EH (cell line): ENCODE results near the gene ASB16.
"Not testable (repeated sequence)": the region's sequence is repeated elsewhere in the genome, so short reads cannot be mapped to it uniquely, and the experiment has no call there.

Experiments used
- DNase-seq: peaks from one replicate; pipeline ENCODE4 v3.0.0-alpha.2; 2015; ENCODE audit warnings: low read depth

Gene ASB16

DNA sequence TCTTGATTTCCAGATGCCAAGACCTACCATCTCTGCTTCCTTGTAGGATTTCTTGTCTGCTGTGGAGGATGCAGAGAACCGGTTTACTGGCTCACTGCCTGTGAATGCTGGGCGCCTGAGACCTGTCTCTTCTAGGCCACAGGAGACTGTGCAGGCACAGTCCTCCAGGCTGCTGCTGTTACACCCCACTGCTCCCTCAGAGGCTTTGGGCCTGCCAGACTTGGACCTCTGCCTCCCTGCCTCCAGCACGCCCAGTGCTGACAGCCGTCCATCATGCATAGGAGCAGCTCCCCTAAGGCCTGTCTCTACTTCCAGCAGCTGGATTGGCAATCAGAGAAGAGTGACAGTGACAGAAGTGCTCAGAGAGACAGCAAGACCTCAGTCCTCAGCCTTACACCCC lies 22.7 kb upstream of the ASB16 start:
- no peak for DNase-seq

DNA sequence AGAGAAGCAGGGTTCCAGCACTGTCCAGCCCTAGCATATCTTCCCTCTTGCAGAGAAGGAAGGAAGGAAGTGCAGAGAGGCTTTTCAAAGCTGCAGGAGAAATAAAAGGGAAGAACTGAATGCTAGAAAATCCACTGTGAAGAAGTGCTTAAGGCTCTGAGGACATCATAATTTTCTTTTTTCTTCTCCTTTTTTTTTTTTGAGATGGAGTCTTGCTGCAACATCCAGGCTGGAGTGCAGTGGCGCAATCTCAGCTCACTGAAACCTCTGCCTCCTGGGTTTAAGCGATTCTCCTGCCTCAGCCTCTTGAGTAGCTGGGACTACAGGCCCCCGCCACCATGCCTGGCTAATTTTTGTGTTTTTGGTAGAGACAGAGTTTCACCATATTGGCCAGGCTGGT lies 21.4 kb upstream of the ASB16 start:
- not testable (repeated sequence) for DNase-seq

DNA sequence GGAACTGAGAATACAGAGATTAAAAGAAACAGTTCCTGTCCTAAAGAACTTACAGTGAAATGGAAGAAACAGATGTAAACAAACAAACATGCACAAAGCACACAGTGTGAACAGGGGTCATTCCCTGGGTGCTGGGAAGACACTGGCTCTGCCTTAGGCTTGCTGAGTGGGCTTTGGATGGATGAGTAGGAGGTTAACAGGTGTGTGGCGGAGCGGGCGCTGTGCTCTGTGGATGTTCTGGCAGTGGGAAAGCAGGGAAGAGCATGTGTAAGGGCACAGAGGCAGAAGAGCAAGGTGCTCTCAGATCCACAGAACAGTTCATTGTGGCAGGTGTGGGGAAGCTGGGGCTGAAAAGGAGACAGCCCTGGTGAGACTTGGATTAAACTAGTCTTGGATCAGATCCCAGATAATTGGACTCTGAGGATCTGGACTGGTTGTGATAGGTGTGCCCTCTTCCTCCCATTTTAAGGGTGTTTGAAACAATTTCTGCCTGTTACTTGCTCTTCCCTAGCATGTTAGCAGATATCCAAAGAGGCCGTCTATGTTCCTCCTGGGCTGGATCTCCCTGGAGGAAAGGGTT lies 20.7 kb upstream of the ASB16 start:
- DNase-seq = no peak

DNA sequence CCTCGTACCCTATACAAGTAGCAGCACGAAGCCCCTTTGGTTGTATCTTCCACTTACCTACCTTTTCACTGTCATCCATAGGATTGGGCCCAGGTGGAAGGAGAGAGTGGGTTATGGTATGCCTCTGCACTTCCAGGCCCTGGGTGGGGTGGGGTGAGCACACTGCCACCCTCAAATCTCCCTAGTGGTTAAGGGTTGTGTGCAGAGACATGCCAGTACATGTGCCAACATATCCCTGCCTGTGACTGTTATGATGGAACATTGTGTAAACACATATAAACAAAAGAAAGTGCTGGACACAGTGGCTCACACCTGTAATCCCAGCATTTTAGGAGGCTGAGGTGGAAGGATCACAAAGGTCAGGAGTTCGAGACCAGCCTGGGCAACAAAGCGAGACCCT lies 17.6 kb upstream of the ASB16 start:
- DNase-seq = no peak

DNA sequence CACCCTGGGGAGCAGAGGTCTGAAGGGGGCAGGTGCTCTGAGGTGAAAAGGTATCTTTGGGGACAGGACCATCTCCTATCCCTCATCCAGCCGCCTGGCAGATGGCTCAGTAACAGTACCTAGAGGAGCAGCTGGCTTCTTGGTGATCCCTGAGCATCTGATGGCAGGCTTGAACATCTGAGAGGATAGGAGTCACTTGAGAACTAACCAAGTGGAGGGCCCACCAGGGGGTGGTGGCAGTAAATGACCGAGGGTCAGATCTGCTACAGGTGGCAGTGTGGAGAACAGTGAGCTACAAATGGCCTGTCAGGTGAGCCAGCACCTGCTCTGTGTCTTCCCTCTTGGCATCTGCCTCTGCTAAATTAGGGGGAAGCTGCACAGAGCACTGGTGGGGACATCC lies 15.0 kb upstream of the ASB16 start:
- DNase-seq = no peak

DNA sequence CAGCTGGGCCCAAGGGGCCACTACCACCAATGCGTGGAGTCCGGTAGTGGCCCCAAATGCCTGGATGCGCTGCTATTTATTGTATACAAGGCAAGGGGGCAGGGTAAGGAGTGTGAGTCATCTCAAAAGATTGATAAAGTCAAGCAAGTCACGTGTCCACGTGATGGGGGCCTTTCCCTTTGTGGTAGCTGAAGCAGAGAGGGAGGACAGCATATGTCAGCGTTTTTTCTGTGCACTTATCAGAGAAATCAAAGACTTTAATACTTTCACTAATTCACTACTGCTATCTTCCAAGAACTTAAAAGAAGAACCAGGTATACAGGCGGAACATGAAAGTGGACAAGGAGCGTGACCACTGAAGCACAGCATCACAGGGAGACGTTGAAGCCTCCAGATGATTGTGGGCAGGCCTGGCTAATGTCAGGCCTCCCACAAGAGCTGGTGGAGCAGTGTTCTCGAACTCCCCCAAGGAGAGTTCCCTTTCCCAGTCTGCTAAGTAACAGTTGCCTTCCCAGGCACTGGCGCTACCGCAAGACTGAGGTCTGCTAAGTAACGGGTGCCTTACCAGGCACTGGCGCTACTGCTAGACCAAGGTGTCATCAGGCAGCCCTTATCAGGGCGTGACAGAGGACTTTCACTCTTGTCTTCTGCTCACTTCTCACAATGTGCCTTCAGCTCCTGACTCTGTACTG lies 10.8 kb upstream of the ASB16 start:
- peak; percentile 22 for DNase-seq

DNA sequence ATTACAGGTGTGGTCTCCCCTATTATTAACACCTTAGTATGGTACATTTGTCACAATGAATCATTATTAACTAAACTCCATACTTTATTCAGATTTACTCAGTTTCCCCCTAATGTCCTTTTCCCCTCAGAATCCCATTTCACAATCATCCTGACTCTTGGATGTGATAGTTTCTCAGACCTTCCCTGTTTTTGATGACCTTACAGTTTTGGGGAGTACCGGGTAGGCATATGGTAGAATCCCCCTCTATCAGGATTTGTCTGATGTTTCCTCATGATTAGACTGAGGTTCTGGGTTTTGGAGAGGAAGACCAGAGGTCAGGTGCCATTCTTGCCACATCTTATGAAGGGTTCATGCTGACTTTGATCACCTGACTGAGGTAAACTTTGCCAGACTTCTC lies 6.0 kb upstream of the ASB16 start:
- no peak for DNase-seq

DNA sequence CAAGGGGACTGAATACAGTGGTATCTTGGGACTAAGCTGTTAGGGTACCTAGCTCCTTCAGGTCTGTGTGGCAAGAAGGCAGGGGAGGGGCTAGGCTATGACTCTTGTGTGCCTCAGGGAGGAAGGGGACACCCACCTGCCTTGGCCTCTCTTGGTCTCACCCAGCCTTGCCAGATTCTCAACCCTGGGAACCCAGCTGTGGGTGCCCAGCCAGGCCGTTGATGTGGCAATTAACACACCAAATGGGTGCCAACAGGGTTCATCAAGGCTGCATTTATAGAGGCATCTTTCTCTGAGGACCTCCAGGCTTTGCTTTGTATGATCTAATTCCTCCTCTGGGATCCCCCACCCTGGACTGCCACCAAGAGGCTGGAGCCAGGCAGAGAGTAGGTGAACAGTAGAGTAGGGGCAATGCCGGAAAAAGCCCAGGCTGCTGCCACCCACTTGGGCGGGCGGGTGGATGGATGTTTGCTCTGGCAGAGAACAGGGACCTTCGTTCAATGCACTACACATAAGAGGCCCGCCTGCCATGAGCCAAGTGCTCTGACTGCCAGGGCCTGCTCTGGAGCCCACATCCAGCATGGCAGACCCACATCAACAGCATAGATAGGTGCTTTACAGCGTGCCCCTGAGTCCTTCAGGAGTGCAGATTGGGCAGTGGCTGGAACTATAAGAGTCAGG lies 3.2 kb upstream of the ASB16 start:
- DNase-seq = no peak

DNA sequence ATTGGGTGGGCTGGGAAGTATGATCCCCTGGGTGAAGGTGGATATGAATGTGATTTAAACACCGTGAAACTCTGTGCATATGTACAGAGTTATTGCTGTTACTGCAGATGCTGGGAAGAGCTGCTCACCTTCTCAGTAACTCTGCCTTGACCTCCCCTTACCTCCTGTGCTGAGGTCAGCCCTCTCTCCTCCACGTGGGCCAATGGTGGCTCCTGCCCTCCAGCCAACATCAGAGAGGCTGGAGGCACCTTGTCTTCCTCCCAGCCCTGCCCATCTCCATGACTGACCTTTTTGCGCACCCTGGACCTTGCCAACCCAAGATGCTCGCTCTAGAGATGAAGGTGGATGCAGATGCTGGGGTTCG lies 387 bp upstream of the ASB16 start:
- DNase-seq = no peak

DNA sequence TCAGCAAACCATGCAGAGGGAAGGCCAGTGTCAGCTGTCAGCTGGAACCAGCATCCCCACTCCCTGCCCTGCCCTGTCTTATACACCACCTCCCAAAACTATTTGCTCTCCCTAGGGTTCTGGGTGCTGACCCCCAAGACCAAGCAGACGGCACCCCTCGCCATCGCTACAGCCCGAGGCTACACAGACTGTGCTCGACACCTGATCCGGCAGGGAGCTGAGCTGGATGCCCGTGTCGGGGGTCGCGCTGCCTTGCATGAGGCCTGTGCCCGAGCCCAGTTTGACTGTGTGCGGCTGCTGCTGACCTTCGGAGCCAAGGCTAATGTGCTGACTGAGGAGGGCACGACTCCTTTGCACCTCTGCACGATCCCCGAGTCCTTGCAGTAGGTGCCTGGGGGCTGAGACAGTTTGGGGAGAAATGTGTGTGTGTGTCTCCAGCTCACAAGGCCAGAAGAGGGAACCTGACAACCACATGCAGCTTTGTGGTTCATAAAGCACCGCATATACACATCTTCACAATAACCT lies 1.5 kb downstream of the ASB16 start:
- no peak for DNase-seq

DNA sequence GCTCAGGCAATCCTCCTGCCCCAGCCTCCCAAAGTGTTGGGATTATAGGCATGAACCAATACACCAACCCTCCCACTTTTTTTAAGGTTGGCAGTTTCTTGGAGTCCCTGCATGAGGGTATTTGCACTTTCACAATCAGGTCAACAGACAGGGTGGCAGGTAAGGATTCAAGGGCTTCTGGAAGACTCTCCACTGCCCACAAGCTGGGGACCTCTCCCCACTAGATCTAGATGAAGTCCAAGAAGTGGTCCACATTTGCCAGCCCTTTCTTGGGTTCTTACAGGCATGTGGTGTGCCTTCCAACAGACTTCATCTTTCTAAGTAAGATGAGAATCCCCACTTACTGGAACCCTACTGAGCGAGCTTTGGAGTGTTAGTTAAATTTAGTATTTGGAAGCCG lies 3.9 kb downstream of the ASB16 start:
- no peak for DNase-seq

DNA sequence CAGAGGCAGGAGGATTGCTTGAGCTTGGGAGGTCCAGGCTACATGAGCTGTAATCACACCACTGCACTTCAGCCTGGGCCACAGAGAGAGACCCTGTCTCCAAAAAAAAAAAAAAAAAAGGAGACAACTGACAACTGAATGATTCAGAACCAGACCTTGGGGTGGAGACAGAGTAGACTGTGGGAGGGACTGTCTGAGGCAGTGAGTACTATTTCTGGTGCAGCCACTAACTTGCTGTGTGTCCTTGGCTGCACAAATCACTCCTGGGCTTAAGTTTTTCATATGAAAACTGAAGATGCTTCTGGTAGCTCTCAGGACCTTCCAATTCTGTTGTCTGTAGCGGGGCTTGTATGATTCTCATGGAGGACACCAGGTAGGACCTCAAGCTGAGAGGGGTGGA lies 5.8 kb downstream of the ASB16 start:
- no peak for DNase-seq

DNA sequence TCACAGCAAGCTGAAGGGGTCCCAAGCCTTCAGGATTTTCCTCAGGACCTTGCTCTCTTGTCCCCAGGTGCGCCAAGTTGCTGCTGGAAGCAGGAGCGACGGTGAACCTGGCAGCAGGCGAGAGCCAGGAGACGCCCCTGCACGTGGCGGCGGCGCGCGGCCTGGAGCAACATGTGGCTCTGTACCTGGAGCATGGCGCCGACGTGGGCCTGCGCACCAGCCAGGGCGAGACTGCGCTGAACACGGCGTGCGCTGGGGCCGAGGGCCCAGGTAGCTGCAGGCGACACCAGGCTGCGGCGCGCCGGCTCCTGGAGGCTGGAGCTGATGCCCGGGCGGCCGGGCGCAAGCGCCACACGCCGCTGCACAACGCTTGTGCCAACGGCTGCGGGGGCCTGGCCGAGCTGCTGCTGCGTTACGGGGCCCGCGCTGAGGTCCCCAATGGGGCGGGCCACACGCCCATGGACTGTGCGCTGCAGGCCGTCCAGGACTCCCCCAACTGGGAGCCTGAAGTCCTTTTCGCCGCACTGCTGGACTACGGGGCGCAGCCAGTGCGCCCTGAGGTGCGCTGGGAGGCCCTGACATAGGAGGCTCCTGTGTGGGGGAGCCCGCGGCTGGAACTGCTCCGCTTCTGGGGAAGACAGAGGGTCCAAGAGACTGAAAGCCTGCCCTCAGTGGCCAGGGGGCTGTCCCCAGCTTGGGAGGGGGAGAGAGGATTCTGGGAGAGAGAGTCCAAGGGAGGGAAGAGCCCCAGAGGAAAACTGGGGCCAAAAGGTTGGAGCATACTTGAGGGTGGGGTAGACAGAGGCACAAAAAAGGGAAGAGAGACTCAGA lies 6.4 kb downstream of the ASB16 start:
- no peak for DNase-seq

DNA sequence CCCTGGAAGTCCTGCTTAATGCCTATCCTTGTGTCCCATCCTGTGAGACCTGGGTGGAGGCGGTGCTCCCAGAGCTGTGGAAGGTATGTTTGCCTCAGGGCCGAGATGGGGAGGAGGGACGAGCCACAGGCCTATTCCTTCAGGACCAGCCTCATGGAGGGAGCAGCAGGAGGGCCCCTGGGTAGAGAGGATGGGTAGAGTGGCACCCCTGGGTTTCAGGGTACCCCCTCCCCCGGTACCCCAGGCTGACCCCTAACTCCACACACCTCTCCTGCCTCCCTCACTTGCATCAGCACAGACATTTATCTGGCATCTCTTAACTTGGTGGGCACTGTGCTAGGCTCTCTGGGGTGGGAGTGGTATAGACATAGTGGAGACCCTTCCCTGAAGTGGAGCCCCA lies 7.1 kb downstream of the ASB16 start:
- no peak for DNase-seq

DNA sequence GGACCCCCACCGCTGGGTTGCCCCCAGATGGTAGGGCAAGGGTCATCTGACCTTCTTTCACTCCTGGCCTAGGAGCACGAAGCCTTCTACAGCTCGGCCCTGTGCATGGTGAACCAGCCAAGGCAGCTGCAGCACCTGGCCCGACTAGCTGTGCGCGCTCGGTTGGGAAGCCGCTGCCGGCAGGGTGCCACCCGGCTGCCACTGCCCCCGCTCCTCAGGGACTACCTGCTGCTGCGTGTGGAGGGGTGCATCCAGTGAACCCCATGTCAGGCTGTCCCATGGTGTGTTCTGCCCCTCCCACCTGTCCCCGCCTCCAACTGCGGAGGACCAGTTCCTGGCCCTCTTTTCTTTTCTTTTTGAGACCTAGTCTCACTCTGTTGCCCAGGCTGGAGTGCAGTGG lies 7.6 kb downstream of the ASB16 start:
- DNase-seq = no peak

DNA sequence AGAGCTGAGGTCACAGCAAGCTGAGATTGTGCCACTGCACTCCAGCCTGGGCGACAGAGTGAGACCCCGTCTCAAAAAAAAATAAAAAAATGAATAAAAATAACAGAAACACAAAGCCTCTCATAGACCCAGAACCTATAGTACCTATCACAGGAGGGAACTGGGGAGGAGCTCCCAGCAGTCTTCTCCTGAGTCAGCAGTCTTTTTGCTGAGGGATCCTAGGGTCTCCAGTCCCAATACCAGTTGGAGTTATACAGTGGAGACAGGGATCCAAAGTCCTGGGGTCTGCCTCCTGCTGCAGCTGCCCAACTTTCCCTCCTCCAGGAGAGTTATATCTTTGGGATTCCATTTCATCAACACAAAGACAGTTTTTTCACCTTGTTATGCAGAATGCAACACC lies 12.5 kb downstream of the ASB16 start:
- no peak for DNase-seq

DNA sequence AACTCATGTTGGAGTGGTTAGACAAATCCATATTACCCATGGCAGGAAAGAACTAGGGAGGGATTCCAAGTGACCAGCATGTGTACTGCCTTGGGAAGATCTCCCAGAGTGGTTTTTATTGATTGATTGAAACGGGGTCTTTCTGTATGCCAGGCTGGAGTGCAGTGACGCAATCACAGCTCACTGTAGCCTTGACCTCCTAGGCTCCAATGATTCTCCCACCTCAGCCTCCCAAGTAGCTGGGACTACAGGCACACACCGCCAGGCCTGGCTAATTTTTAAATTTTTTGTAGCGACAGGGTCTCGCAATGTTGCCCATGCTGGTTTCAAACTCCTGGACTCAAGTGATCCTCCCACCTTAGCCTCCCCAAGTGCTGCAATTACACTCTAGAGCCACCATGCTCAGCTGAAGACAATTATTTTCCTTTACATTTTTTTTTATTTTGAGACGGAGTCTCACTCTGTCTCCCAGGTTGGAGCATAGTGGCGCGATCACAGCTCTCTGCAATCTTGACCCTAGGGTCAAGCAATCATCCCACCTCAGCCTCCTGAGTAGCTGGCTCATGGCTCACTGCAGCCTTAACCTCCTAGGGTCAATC lies 13.8 kb downstream of the ASB16 start:
- no peak for DNase-seq

DNA sequence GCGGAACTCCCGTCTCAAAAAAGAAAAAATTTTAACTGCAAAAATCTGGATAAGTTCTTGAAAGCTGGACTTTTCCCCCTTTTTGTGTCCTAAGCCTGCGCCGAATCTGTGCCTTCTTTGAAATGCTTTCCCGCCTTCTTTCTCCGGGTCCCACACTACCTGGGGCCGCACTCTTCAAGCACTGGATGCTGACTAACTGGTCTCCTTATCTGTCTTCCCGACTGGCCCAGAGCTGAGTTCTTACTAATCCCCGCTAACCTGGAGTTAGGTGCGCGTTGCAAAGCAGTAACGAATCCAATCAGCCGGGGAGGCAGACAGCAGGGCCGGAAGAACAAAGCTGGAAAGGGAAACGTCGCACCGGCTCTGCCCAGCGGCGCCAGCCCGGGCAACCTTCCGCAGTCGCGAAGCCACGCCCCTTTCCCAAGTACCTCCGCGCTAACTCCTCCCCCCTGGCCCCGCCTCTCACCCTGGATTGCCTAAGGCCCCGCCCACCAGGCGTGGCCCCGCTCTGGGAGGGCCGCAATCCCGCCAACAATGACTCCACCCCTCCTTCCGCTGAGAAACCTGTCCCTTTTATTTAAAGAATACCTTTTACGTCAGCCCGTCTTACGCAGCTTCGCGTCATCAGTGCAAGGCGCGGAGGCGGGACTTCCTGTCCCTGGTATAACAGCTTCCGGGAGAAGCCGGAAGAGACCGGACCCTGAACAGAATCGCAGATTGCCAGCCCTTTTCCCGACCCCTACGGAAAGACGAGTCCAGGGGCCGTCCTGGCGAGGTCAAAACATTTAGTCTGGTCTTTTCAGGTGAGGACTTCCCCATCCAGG lies 16.0 kb downstream of the ASB16 start, which contains the start of gene TMUB2:
TMUB2 (plus strand) TSS at position 666 of the 824 bp plus-strand sequence. CDS start 737 bp downstream, outside the sequence.
- DNase-seq = peak; percentile 99

DNA sequence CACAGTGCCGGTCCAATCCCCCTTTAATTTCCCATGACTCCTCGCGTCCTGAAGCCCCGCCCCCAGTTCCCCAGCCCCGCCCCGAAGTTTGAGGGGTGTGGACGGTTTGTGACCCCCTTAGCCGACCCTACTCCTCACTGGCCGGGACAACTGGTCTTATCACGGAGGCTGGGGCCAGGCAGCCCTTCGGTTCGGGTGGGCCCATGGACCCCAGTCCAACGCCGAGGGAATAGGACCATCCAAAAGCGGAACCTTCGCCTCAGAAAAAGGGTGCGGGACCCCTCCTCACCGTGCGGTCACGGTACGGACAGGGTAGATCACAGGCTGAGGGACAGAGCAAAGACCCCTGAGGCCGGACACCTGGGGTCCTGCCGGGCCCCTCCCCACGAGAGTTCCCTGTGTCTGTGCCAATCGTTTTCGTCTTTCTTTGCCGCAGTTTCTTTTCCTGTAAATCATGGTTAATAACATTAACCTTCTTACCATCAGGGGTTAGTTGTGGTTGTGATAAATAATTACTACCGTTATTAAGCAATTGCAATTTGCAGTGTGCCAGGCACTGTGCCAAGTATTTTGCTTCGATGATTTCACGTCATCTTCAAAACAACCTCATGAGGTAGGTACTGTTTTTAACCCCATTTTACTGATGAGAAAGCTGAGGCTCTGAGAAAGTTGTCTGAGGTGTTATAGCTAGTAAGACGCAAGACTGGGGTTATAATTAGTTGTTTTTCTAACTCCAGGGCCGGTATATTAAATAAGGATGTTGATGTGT lies 16.8 kb downstream of the ASB16 start:
- DNase-seq = peak; percentile 35
